Thyroid gland (tissue), 4 donors: ENCODE measurements around the gene MED7. TPM values are rescaled to one million over a fixed set of nuclear protein-coding genes. Genes with fewer than 3 reads are reported as not detected.

ENCODE experiments used
- DNase-seq, 2 donors: peaks; one replicate each; pipeline ENCODE4 v3.0.0-alpha.2; 2019
- H3K27ac ChIP-seq, 3 donors: fragments of 200-600 bp; sonication (generic); 1 replicate in 2 of 3; 2 replicates in 1 of 3; pipeline ENCODE4 v1.5.1; 2016 to 2019; ENCODE audit warnings: mild to moderate bottlenecking in 1 of 3, moderate library complexity in 1 of 3
- H3K27me3 ChIP-seq: fragments of 200-600 bp; sonication (generic); one replicate; pipeline ENCODE4 v1.5.1; 2019
- H3K36me3 ChIP-seq, 2 donors: fragments of 200-600 bp; sonication (generic); one replicate each; pipeline ENCODE4 v1.5.1; 2016 to 2019
- H3K4me1 ChIP-seq, 2 donors: fragments of 200-600 bp; sonication (generic); one replicate each; pipeline ENCODE4 v1.5.1; 2017 to 2019
- H3K4me3 ChIP-seq, 3 donors: fragments of 200-600 bp; sonication (generic); replicated peaks in 1 of 3; 1 replicate in 2 of 3; 2 replicates in 1 of 3; pipeline ENCODE4 v1.5.1; 2016; ENCODE audit warnings: mild to moderate bottlenecking in 1 of 3
- H3K9me3 ChIP-seq: fragments of 200-600 bp; sonication (generic); one replicate; pipeline ENCODE4 v1.5.1; 2017
- POLR2A ChIP-seq, 2 donors: fragments of 450-650 bp; IDR thresholded peaks; one replicate each; pipeline ENCODE4 v1.6.1; 2017; ENCODE audit warnings: antibody characterized with exemption in 2 of 2, mild to moderate bottlenecking in 2 of 2, moderate library complexity in 1 of 2
- WGBS, 2 donors: methylation state at CpG; one replicate each; pipeline ENCODE4 v1.1.5; 2017; 5-methylcytosine and 5-hydroxymethylcytosine counted together
- intact Hi-C: fragments of 100-400 bp; cut with DNase I; formaldehyde crosslinking; loops from one replicate; pipeline ENCODE4 v1.15.1; 2023
- total RNA-seq, 4 donors: library from RNA; depleted of rRNA; stranded (reverse); fragments of >200 nt; gene quantifications; one replicate each; pipeline ENCODE4 v1.2.3, GENCODE V29; 2016
- TF ChIP-seq, protein P1 (sequence below), 6 experiments: fragments of 200-600 bp in 3 of 6; fragments of 450-650 bp in 3 of 6; sonication (generic) in 3 of 6; IDR thresholded peaks; one replicate each; pipeline ENCODE4 v1.5.1; 2016 to 2019; ENCODE audit warnings: antibody characterized with exemption in 6 of 6, mild to moderate bottlenecking in 2 of 6, inconsistent platforms in 1 of 6, moderate library complexity in 1 of 6

Gene MED7
- total RNA-seq, 4 donors from 2014 or later = 12.9 to 19.8 (median 15.0) TPM

DNA sequence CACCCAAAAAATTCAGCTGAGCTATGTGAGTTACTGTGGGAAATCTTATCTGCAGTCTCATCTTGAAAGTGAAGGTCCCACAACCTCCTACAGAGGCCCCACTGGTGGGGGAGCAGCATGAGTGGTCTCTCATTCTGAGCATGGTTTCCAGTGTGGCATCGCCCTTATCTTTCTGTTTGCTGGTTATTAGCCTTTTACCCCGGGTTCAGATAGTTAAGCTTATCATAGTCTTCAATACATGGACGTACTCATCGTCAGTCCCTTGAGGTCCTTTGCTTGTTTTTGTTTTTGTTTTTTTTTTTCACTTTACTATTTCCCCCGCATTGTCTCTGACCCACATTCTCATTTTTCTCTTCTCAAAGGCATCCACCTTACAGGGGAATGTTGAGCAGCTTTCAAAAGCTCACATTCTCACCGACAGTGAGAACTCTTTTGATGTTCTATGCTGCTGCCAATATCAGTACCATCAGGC lies 26.1 kb downstream of the MED7 start:
- Histone ChIP-seq H3K4me3 (no peak overlapping the region), H3K27ac (no peak overlapping the region), H3K9me3 (no peaks in the 10 kb centered on the region), H3K27me3 (no peaks in the 10 kb centered on the region), H3K4me1 (no peaks in the 10 kb centered on the region), H3K36me3 (no peaks in the 10 kb centered on the region)
- TF ChIP-seq POLR2A (IDR thresholded peaks at IDR 0.05) = no peak
- TF ChIP-seq, protein P1, sequence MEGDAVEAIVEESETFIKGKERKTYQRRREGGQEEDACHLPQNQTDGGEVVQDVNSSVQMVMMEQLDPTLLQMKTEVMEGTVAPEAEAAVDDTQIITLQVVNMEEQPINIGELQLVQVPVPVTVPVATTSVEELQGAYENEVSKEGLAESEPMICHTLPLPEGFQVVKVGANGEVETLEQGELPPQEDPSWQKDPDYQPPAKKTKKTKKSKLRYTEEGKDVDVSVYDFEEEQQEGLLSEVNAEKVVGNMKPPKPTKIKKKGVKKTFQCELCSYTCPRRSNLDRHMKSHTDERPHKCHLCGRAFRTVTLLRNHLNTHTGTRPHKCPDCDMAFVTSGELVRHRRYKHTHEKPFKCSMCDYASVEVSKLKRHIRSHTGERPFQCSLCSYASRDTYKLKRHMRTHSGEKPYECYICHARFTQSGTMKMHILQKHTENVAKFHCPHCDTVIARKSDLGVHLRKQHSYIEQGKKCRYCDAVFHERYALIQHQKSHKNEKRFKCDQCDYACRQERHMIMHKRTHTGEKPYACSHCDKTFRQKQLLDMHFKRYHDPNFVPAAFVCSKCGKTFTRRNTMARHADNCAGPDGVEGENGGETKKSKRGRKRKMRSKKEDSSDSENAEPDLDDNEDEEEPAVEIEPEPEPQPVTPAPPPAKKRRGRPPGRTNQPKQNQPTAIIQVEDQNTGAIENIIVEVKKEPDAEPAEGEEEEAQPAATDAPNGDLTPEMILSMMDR (IDR thresholded peaks at IDR 0.05) = no peak
- intact Hi-C loops = no loop called here
- 75 to 84% methylated on average over 6 of the region's 6 CpGs for WGBS, 2 donors
- no peak for DNase-seq

DNA sequence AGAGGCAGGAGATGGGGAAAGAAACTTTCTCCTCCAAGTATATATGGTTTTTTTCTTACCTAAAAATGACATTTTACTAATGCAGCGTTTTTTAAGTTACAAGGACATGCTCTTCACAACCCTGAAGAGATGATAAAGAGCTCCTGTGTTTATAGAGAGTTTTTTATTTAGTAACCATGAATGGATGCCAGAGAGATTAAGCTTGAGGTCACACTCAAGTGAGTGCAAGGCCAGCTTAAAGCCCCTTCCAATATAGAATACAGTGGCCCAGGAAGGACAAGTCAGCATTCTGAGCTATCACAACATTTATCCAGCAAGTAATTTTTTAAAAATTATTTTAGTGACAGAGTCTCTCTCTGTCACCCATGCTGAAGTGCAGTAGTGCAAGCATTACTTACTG lies 27.2 kb downstream of the MED7 start:
- Histone ChIP-seq H3K4me3 (no peak overlapping the region), H3K9me3 (no peaks in the 10 kb centered on the region), H3K36me3 (no peaks in the 10 kb centered on the region), H3K27ac (no peak overlapping the region), H3K27me3 (no peaks in the 10 kb centered on the region), H3K4me1 (no peaks in the 10 kb centered on the region)
- WGBS, 2 donors = 34 to 44% methylated on average over 1 of the region's 1 CpG
- intact Hi-C loops = no loop called here
- TF ChIP-seq, protein P1 (IDR thresholded peaks at IDR 0.05) = no peak
- TF ChIP-seq POLR2A (IDR thresholded peaks at IDR 0.05) = no peak
- DNase-seq = no peak

DNA sequence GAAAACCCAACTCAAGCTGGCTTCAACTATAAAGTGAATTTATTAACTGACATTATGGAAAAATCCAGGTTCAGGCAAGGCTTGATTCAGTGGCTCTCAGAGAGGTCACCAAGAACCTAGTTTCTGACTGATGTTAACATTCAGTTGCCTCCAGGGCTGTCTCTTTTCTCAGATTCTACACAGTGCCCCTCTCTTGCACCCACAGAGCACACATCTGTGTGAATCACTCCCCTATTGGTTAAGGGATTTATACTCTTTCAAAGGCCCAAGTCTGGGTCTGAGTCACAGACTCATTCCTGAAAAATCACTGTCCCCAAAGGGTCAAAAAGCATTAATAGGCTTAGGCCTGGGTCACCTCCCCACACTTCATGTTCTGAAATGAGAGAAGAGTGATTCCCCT lies 27.7 kb downstream of the MED7 start:
- Histone ChIP-seq H3K4me3 (no peak overlapping the region), H3K27ac (no peak overlapping the region), H3K9me3 (no peaks in the 10 kb centered on the region), H3K36me3 (no peaks in the 10 kb centered on the region), H3K4me1 (no peaks in the 10 kb centered on the region), H3K27me3 (no peaks in the 10 kb centered on the region)
- no peak for TF ChIP-seq POLR2A (IDR thresholded peaks at IDR 0.05)
- TF ChIP-seq, protein P1 (IDR thresholded peaks at IDR 0.05) = no peak
- no peak for DNase-seq
- intact Hi-C loops = no loop called here

DNA sequence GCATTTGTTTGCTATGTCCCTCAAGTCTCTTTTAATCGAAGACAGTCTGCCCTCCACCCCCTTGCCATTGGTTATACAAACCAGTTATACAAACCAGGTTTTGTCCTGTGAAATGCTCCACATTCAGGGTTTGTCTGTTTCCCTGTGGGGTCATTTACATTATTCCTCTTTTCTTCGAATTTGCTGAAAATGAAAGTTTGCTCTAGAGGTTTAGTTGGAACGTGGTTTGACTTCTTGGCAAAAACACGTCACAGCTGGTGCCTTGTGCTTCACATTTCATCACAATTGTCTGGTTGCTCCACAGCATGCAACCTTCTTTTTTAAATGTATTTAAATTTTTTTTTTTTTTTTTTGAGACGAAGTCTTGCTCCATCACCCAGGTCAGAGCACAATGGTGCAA lies 29.7 kb downstream of the MED7 start:
- H3K27me3 ChIP-seq = no peaks in the 10 kb centered on the region
- no peaks in the 10 kb centered on the region for H3K4me1 ChIP-seq
- WGBS, 2 donors = 69 to 80% methylated on average over 5 of the region's 5 CpGs
- H3K36me3 ChIP-seq = no peaks in the 10 kb centered on the region
- no peak for DNase-seq
- intact Hi-C loops = no loop called here
- no peak overlapping the region for H3K4me3 ChIP-seq
- H3K27ac ChIP-seq = no peak overlapping the region
- no peak for TF ChIP-seq POLR2A (IDR thresholded peaks at IDR 0.05)
- TF ChIP-seq, protein P1 (IDR thresholded peaks at IDR 0.05) = no peak
- H3K9me3 ChIP-seq = no peaks in the 10 kb centered on the region

DNA sequence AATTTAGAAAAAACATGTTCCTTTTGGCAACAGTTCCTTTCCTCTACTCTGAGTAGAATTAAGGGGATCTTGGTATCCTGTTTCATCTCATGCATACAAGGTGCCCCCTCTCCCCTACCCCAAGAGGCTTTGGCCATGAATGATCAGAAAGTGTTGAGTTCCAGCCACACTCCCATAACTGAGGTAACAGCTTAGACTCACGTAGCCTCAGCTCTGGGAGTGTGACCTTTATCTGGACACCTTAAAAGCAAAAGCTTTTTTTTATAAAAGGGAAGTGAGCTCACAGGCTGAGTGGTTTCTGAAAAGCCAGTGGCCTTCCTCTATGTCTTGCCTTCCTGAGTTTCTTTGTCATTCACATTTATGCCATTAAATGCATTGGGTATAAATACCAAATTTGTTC lies 32.9 kb downstream of the MED7 start:
- intact Hi-C loops = no loop called here
- WGBS, 2 donors = 79 to 87% methylated on average over 1 of the region's 1 CpG
- H3K27me3 ChIP-seq = no peaks in the 10 kb centered on the region
- no peaks in the 10 kb centered on the region for H3K9me3 ChIP-seq
- DNase-seq = no peak
- H3K27ac ChIP-seq = no peak overlapping the region
- H3K4me1 ChIP-seq = no peaks in the 10 kb centered on the region
- no peaks in the 10 kb centered on the region for H3K36me3 ChIP-seq
- TF ChIP-seq POLR2A (IDR thresholded peaks at IDR 0.05) = no peak
- TF ChIP-seq, protein P1 (IDR thresholded peaks at IDR 0.05) = no peak
- no peak overlapping the region for H3K4me3 ChIP-seq
